BLaER1 (cell line): ENCODE results near the gene GABRA5.

ENCODE experiments used
- H3K27ac ChIP-seq: shearing (Covaris generic); formaldehyde crosslinking; 2 replicates; pipeline ENCODE4 v1.8.1; 2022
- H3K27me3 ChIP-seq: shearing (Covaris generic); formaldehyde crosslinking; 2 replicates; pipeline ENCODE4 v1.8.1; 2022
- H3K36me3 ChIP-seq: shearing (Covaris generic); formaldehyde crosslinking; 2 replicates; pipeline ENCODE4 v1.8.1; 2022
- H3K4me1 ChIP-seq: shearing (Covaris generic); formaldehyde crosslinking; 2 replicates; pipeline ENCODE4 v1.8.1; 2022
- H3K4me2 ChIP-seq: shearing (Covaris generic); formaldehyde crosslinking; 2 replicates; pipeline ENCODE4 v1.8.1; 2022
- H3K4me3 ChIP-seq: shearing (Covaris generic); formaldehyde crosslinking; 2 replicates; pipeline ENCODE4 v1.8.1; 2022
- H3K9ac ChIP-seq: shearing (Covaris generic); formaldehyde crosslinking; 2 replicates; pipeline ENCODE4 v1.8.1; 2022
- H3K9me3 ChIP-seq: shearing (Covaris generic); formaldehyde crosslinking; 2 replicates; pipeline ENCODE4 v1.8.1; 2022
- H4K20me1 ChIP-seq: shearing (Covaris generic); formaldehyde crosslinking; 2 replicates; pipeline ENCODE4 v1.8.1; 2022
- Cebpa-rat ChIP-seq: shearing (Covaris generic); IDR thresholded peaks from 2 replicates; pipeline ENCODE4 v1.8.1; 2022

The GABRA5 gene

GRCh38 chr15:26974120-26974780, 107.4 kb downstream of the GABRA5 start:
- Histone ChIP-seq H3K9ac (no peak overlapping the region), H3K4me3 (no peak overlapping the region), H3K9me3 (peaks cover 13% of the 10 kb centered on the region), H3K4me1 (no peaks in the 10 kb centered on the region), H3K4me2 (no peak overlapping the region), H4K20me1 (no peaks in the 10 kb centered on the region), H3K27me3 (no peaks in the 10 kb centered on the region), H3K27ac (no peak overlapping the region), H3K36me3 (no peaks in the 10 kb centered on the region)
- TF ChIP-seq Cebpa-rat = no peak

GRCh38 chr15:26981492-26981891, 114.6 kb downstream of the GABRA5 start:
- no peaks in the 10 kb centered on the region for H3K27me3 ChIP-seq
- H4K20me1 ChIP-seq = no peaks in the 10 kb centered on the region
- no peaks in the 10 kb centered on the region for H3K4me1 ChIP-seq
- no peak overlapping the region for H3K4me2 ChIP-seq
- no peak for TF ChIP-seq Cebpa-rat
- no peaks in the 10 kb centered on the region for H3K9me3 ChIP-seq
- H3K36me3 ChIP-seq = no peaks in the 10 kb centered on the region
- H3K27ac ChIP-seq = no peak overlapping the region
- no peak overlapping the region for H3K4me3 ChIP-seq
- no peak overlapping the region for H3K9ac ChIP-seq

DNA sequence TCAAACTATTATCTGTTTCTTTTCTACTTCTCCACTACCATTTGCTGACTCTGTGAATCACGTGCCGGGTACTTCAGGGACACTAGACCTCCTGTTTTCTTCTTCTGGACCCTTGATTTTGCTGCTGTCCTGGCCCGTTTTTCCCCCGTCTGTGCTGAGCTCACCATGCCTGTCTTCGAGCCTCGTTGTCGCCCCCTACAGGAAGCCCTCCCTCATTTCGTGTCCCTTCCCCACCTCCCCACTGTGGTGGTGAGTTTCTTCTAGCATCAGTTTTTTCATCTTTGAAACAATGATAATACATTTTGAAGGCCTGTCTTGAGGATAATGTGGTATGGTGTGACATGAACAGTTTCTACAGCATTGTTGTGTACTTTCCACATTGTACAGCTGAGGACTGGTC, 117.0 kb downstream of the GABRA5 start:
- Histone ChIP-seq H3K27me3 (no peaks in the 10 kb centered on the region), H3K9me3 (no peaks in the 10 kb centered on the region), H4K20me1 (no peaks in the 10 kb centered on the region), H3K4me3 (no peak overlapping the region), H3K4me2 (no peak overlapping the region), H3K9ac (no peak overlapping the region), H3K4me1 (no peaks in the 10 kb centered on the region), H3K36me3 (no peaks in the 10 kb centered on the region), H3K27ac (no peak overlapping the region)
- TF ChIP-seq Cebpa-rat = no peak

DNA sequence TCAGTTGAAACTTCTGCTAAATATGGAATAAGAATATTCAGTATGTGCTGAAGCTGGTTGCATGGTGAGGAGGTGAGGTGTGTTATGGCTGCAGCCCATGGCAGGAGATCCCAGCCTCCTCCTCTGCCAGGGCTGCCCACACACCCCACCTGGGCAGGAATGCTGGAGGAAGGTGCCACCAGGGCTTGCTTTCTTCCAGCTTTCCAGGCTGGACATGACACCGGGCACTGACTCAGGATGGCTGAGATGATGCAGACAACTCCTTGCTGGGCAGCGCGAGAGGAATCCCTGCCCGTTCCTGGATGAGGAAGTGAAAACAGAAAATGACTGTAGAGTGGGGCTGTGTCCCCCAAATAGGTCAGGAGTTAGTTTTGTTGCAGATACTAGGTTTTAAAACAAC, 118.2 kb downstream of the GABRA5 start:
- no peaks in the 10 kb centered on the region for H3K36me3 ChIP-seq
- no peak overlapping the region for H3K27ac ChIP-seq
- no peak for TF ChIP-seq Cebpa-rat
- no peak overlapping the region for H3K9ac ChIP-seq
- H3K4me2 ChIP-seq = no peak overlapping the region
- no peaks in the 10 kb centered on the region for H3K4me1 ChIP-seq
- H4K20me1 ChIP-seq = no peaks in the 10 kb centered on the region
- H3K9me3 ChIP-seq = no peaks in the 10 kb centered on the region
- H3K27me3 ChIP-seq = no peaks in the 10 kb centered on the region
- H3K4me3 ChIP-seq = no peak overlapping the region

DNA sequence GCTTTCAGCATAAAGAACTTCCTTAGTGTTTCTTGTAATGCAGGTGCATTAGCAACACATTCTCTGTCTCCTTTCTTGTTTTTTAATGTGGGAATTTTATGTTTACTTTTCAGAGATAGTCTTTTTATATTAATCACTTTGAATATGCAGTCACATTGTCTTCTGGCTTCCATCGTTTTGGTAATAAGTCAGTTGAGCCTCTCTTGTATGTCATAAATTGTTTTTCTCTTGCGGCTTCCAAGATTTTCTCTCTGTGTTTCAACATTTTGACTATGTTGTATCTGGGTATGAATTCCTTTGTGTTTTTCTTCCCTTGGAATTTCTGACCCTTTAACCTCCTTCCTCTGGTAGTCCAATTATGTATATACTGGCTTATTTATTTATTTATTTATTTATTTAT, 129.4 kb downstream of the GABRA5 start:
- no peak for TF ChIP-seq Cebpa-rat
- H4K20me1 ChIP-seq = no peaks in the 10 kb centered on the region
- H3K36me3 ChIP-seq = no peaks in the 10 kb centered on the region

More for the DNA sequence above, 129.4 kb downstream of the GABRA5 start:
- H3K27ac ChIP-seq = no peak overlapping the region
- H3K9me3 ChIP-seq = peaks cover 5% of the 10 kb centered on the region
- no peak overlapping the region for H3K4me3 ChIP-seq
- H3K27me3 ChIP-seq = no peaks in the 10 kb centered on the region
- no peaks in the 10 kb centered on the region for H3K4me1 ChIP-seq
- no peak overlapping the region for H3K9ac ChIP-seq
- H3K4me2 ChIP-seq = no peak overlapping the region
